HG03571 (cell line): Measurements from ENCODE around the gene MEGF8.
A peak's percentile ranks its signal among the peaks of the same experiment; 100 is the strongest.

Source experiments
- ATAC-seq: cut with Tn5 transposase; IDR thresholded peaks from one replicate; pipeline ENCODE4 v1.9.1; 2021; ENCODE audit not compliant: unreplicated experiment

The MEGF8 gene

DNA sequence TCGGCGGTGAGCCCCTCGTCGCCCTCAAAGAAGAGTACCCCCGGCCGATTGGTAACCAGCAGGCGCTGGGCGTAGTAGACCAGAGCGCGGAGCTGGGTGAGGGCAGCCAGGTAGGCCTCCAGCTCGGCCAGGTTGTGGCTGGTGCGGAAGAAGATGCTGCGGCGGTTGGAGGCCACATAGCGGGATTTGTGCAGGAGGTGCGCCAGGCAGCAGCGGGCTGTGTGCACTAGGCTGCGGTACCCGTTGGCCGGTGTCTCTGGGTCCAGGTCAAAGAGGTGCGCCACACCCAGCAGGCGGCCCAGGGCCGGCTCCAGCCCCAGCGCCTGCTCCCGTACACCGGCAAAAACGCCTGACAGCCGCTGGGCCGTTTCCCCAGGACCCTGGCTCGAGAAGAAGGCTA is 84.9 kb downstream of the MEGF8 start:
- ATAC-seq, result no peak

DNA sequence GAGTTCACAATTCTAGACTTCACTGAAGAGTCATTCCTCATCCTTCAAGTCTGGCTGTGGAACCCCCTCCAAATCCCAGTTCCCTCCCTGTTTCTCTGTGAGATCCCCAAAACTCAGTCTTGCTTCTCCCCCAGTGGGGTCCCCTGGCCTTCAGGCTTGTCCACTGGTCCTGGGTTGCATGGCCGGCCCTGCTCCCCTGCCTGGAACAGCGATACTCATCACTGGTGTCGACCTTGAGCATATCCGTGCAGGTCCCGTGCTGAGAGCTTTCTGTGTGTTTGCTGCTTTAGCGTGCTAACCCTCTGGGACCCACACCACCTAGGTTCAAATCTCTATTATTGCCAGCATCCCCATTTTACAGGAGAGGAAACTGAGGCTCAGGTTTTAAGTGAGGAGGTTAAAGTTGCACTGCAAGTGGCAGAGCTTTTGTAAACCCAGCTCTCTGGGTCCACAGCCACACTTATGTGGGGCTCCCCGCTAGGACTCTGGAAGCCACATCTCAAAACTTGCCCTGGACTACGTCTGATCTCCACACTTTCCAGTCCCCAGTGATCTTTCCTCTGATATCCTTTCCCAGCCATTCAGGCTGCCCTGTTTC is 86.2 kb downstream of the MEGF8 start:
- no peak for ATAC-seq

DNA sequence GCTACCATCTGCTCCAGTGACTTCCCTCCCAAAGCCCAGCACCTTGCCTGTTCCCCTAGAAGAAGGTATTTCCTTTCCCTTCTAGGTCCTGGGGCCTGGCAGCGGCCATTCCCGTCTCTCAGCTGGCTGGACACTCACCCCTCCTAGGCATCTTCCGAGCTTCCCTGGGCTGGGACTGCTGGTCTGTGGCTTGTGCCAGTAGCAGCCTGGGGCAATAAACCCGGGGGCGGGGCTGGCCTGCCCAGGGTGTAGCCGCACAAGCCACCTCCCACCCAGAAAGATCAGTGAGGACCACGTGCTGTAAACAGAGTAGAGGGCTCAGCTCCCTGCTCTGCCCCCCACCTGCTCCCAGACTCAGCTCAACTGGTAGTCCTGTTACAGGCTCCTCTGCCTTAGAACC is 86.8 kb downstream of the MEGF8 start:
- no peak for ATAC-seq

DNA sequence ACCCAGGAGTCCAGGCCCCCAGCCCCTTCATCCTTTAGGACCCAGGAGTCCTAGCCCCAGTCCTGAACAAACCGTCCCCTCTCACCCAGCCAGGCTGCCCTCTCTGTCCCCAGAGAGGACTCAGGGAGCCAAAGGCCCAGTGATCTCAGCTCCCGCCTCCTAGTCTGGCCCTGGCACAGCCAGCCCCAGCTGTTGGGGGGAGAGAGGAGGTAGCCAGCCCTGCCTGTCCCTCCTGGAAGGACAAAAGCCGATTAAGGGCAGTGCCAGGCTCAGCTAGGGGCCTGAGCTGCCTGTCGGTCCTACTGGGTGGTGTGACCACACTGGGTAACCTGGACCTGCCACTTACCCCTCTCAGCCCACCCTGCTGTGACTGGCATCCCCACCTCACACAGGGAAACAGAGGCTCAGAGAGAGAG is 87.2 kb downstream of the MEGF8 start:
- ATAC-seq, result no peak

DNA sequence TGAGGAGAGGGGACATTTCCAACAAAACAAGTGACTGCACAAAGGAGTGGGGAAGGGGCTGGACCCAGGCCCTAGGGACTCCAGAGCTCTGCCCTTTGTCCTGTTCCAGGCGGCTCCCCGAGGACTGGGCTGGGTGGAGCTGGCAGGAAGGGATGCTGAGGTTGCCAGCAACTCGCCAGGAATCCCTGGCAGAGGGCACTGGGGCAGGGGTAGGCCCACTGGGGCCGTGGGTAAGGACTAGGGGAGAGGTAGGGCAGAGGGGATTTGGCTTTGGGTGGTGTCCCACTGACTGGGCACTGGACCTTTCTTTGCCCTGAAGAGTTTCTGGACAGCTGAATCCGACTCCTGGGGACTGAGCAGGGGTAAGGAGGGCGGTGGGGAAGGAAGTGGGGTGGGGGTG is 93.9 kb downstream of the MEGF8 start:
- ATAC-seq, result no peak

DNA sequence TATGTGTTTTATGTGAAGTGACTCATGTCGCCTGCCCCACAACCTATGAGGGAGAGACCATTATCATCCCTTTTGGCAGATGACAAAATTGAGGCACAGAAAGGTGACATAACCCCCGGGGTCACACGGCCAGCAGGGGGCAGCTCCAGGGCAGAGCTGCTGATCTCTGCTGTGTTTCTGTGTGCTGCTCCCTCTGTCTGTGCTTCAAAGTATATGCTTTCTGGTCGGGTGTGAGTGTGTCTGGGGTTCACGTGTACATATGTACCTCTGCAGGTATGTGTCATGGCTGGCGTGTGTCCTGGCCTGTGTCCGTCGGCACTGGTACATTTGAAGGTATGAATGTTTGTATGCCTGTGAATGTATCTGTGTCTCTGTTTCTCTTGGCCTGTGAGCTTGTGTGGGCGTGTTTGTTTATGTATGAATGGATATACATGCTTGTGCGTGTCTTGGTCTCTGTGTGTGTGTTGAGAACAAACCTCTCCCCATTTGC is 94.7 kb downstream of the MEGF8 start:
- ATAC-seq, result no peak

DNA sequence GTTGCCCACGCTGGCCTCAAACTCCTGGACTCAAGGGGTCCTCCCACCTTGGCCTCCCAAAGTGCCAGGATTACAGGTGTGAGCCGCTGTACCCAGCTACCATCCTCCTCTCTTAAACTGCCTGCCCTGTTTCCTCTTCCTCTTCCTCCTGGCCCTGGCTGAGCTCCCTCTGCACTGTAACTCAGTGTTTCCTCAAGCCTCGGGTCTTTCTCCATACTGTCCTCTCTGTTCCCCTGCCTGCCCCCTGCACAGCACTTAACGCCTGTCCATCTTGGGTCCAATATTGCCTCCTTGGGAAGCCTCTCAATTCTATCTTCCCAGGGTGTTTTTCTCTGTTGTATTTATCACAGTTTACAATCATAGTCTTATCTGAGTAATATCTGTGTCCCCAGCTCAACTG is 95.7 kb downstream of the MEGF8 start:
- ATAC-seq, result no peak

DNA sequence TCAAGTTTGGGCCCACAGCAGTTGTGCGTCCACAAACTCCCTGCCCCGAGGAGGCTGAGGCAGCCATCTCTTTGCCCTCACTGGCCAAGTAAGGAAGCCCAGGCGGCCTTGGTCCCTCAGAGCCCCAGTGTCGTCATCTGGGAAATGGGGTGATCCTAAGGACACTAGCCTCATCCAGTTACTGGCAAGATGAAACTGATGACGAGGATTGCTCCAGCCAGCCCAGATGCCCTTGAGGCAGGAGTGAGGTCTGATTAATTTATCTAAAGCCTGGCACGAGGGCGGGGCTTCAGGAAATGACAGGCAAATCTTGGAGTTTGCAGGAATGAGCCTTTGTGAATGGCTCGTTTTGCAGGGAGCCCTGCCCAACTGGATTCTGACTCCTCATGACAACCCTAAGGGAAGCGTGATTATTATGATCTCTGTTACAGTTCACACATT is 96.2 kb downstream of the MEGF8 start:
- ATAC-seq, result no peak

DNA sequence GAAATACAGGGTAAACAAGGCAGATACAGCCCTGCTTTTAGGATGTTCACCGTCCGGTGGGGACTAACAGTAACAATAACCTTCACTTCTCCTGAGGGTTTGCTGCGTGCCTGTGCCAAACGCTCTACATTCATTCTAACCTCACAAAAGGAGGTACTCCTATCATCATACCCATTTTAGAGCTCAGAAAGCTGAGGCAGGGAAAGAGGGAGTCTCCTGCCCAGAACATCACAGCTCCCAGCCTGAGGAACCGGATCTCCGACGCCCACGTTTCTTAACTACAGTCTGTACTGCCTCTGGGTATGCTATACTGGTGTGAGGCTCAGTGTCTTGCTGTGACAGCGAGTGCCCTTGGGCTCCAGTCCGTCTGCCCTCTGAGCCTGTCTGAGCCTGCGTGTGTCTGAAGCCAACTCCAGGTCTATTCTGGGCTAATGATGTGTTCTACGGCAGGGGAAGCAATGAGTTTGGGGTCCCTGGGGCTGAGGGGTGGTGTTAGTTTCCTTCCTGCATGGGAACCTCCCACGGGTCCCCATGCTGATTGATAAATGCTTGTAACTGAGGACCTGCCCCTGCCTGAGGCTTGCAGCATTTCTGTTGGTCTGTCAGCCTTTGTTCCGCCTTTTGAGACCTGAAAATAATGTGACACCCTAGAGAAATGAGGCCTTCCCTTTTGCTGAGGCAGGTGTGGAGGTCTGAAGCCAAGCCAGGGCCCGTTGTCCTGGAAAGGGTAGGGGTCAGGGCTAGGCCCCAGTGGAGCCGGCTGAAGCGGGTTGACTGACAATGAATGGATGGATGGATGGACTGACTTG is 96.9 kb downstream of the MEGF8 start:
- no peak for ATAC-seq

DNA sequence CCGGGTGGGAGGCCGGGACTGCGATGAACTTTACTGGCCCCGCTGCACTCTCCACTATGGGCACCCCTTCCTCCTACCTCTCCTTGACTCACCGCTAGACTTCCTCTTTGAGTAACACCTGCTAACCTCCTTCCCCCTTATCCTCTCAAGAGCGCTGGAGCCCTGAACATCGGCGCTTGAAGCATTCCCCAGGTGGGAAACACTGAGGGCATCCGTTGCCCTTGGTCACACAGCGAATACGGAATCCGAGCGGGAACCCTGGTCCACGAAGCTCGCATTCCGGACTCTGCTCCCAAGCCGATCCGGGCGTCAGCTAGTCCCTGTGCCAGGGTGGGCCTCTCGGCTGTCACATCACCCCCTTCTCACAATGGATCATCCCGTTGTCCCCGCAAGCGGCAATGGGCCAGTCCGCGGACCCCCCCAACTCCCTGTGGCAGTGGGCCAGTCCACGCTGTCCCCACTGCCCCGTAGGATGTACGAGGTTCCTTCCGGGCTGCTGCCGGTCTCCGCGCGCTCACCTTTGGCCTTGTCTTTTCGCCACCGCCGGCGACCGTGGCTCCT is 97.5 kb downstream of the MEGF8 start:
- ATAC-seq, result peak; percentile 28

DNA sequence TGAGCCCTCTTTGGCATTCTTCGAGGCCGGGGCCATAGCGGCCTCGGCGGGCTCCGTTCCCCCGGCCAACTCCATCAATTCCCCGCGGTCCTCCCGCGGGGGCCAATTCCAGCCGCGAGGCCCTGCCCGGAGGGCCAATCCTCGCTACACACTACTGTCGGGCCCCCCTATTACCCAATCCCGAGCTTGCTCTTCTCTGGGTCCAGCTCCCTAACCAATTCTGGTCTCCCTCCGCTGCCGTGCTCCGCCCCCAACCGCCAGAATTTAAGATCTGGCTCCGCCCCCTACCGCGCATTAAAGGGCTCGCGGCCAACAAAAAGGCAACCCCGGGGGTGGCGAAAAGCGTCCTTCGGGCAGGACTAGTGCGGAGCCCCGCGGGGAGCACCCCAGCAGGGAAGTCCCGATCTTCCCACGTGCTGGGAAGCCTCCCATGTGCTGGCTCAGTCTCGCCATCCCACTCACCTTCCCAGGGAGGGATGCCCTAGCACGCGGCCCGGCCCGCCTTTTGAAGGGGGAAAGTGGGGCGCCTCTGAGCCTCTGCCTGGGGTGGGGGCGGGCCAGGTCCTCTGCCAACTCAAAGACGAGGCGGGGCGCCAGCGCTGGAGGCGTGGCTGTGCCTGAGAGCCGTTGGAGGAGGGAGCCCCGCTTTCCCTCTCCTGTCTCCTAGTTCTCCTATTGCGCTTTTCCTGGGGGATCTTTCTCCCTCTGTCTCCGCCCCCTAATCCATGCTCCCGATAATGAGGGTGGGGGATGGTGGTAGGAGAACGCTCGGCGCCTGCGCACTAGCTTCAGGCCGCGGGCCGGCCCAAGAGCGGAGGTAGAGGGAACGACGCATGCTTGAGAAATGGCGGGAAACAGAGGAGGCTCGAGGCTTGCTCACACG is 98.3 kb downstream of the MEGF8 start:
- ATAC-seq, result peak; percentile 76

DNA sequence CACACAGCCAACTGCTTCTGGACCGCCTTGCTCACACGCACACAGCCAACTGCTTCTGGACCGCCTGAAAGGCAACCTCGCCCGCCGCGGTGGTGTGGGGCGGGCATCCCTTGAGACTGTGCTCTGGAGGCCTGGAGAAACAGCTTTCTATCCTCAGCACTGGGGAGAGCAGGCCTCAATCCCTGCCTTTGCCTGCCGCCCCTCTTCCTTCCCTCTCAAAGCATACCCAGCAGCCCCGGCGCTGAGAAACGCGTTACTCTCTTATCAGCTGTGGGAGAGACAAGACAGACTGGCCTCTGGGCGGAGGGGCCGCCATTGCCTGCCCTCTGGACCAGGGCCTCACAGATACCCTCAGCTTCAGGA is 98.9 kb downstream of the MEGF8 start:
- ATAC-seq, result no peak

DNA sequence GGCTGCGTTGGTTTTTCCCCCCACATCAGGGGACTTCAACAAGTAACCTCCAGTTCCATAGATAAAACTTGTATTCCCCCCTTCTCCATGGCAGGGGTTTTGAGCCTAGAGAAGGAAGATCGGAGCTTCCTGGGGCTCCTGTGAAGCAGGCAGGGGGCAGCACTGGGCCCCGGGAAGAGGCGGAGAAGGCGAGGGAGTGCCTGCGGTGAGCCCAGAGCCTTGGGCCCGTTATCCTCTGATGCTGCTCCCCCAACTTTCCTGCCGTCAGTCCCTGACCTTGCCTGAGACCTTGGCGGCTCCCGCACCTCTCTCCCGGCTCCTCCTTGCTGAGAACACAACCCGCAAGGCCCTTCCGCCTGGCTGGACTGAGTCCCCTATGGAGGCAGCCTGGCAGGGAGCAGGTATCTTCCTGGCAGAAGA is 99.3 kb downstream of the MEGF8 start:
- no peak for ATAC-seq

DNA sequence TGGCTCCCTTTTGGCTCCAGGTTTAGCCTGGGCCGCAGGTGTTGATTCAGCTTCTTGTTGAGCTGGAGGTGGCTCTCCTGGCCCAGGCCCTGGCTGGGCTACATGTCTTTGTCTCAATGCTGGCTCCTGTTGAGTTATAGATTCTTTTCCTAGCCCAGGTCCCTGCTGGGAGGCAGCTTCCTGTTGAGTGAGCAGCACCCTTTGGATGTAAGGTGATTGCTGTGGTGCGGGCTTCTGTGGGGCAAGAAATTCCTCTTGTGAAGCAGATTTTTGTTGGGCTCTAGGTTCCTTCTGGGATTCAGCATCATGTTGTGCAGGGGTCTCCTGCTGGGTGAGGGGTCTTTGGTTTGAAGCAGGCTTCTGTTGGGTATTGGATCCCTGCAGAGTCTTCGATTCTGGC is 101.2 kb downstream of the MEGF8 start:
- ATAC-seq, result no peak

DNA sequence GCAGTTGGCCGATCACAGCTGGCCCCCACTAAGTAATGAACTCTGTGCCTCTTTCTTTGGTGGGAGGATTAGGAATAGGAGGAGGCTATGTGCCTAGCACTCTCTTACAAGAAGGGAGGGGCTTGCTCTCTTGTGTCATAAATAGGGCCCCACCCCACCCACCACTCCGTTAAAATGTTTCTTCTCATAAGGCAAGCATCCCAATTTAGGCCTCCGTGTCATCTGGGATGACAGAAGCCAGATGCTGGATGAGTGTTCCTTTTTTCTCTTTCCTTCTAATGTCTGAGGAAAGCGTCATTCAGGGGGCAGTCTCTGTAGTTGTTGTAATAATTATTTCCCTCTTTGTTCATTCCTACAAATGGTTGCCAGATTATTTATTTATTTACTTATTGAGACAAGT is 101.9 kb downstream of the MEGF8 start, which contains the start of gene LIPE:
Gene LIPE (minus strand): TSS at position 76 of the 400 bp plus-strand sequence. CDS start 239 bp downstream, outside the sequence.
- ATAC-seq, result no peak
